Stromal cell of bone marrow (primary cell): ENCODE results near the gene RXRA.

Experiments used
- DNase-seq: peaks from one replicate; pipeline ENCODE4 v3.0.0-alpha.2; 2012; ENCODE audit warnings: low read depth

Gene RXRA

DNA sequence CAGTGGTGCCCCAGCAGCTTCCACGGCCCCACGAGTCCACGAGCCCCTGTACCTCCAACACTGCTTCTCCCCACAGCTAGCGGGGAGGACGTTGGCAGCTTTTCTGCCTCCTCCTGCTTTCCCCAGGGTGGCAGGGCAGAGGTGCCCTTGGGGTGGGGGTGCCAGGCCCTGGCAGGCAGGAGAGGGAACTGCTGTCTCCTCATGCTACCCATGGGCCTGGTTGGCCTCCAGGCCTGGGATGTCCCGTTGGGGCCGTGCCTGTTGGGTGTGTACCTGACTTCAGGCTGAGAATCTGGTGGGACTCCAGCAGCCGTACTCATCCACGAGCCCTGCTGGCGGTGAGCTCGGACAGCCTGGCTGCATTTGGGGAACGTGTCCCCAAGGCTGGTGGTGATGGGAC lies 27.3 kb downstream of the RXRA start:
- no peak for DNase-seq

DNA sequence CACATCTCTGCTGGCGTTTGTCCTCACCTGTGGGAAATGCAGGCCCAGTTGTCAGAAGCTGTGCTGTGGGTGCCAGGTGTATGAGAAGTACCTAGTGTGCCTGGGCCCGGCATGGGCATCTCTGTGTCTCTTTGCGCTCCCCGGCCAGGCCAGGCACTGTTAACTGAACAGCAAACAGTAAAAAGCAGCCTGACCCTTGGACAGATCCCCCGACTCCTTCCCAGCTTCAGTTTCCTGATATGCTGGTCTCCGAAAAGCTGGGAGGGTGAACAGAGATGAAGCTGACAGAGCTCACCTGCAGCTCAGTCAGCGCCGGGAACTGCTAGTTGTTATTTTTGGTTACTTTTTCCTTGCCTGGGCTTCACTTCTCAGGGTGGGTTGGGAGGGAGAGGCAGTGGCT lies 28.9 kb downstream of the RXRA start:
- no peak for DNase-seq

DNA sequence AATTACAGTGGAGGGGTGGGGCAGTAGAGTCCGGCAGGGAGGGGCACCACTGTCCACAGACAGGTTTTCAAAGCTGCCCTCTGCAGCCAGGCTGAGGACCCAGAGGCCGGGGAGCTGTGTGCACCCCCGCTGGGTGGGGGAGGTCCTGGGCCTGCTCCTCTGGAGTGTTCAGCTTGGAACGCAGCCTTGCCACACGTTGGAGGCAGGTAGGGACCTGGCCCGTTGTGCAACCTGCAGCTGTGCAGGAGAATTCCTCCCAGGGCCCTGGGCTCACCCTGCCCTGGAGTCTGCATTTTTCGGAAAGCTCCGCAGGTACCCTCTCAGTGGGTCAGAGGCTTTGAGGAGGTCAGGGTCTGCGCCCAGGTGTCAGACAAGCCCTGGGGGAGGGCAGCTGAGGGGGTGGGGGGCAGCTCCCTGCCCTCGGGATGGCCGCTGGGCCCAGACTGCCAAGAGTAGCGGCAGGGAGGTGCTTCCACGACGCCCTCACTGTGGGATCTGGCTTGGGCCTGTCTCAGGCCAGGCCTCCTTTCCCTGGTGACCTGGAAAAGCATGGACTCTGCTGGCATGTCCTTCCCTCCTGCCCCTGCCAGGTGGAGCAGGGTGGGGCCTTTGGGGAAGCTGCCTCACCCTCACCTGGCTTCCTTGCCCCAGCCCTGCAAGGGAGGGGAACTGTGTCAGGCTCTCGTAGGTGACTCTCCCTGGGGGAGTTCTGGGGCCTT lies 29.5 kb downstream of the RXRA start:
- DNase-seq = no peak

- DNase-seq = no peak
Measured at GRCh38 chr9:134356496-134357470, 30.5 kb downstream of the RXRA start.

DNA sequence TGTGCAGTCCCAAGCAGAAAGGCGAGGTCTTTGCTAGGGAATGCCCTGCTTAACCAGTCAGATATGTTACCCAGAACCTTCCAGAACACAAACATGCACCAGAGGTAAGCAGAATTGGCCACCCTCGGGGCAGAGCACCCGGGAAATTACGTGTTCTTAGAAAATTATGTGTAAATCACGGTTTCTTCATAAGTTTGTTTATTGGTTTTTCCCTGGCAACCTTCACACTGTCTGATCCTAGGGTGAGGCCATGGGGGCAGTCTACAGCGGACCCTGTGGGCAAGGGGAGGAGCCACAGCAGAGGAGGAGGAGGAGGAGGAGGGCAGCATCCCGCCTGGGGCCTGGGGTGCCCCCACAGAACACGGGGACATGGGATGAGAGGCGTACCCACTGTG lies 31.4 kb downstream of the RXRA start:
- DNase-seq = no peak

GRCh38 chr9:134358026-134358661 lies 31.9 kb downstream of the RXRA start:
- DNase-seq = no peak

GRCh38 chr9:134358662-134359319 lies 32.5 kb downstream of the RXRA start:
- DNase-seq = no peak

GRCh38 chr9:134359493-134360179 lies 33.4 kb downstream of the RXRA start:
- DNase-seq = no peak

DNA sequence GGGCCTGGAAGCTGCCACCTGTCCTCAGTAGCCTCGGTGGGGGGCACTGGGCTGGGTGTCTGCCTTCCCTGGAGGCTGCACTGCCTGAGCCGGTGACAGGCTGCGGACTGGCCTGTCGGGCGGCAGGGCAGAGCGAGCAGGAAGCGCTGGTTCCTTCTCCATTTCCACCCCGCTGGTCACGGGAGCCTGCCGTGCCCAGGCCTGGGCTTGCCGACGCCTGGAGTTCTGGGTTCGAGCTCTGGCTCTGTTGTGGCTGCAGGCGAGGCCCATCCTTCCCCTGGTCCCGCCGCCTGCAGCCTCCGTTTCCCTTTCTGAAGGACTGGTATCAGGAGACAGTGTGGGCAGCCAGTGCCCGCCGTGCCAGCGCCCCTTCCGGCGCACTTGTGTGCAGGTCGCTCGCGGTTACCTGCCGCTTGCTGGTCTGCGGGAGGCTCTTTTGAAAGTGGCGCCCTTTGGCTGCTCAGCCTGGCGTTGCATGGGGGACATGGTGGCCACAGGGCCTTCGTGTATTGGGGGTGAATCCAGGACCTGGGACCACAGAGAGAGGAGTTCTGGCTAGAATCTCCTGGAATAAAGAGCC lies 34.0 kb downstream of the RXRA start:
- no peak for DNase-seq

- no peak for DNase-seq
Measured at GRCh38 chr9:134360897-134361296, 34.6 kb downstream of the RXRA start.

DNA sequence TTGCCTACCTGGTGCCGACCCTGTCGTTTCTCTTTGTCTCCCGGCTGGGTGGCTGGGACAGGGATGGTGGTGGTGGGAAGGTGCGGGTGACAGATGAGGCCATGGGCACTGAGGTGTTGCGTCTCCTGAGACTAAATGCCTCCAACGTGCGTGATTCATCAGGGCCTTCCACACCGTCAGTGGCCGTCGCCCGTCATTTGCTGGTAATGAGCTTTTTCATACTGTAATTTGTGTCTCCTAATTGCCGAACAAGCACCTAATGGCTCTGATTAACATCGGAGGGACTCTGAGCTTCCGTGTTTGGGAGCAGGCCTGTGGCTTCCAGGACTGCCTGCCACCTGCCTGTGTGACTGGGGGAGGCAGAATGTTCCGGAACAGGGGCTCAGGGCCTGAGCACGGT lies 35.2 kb downstream of the RXRA start:
- DNase-seq = no peak

DNA sequence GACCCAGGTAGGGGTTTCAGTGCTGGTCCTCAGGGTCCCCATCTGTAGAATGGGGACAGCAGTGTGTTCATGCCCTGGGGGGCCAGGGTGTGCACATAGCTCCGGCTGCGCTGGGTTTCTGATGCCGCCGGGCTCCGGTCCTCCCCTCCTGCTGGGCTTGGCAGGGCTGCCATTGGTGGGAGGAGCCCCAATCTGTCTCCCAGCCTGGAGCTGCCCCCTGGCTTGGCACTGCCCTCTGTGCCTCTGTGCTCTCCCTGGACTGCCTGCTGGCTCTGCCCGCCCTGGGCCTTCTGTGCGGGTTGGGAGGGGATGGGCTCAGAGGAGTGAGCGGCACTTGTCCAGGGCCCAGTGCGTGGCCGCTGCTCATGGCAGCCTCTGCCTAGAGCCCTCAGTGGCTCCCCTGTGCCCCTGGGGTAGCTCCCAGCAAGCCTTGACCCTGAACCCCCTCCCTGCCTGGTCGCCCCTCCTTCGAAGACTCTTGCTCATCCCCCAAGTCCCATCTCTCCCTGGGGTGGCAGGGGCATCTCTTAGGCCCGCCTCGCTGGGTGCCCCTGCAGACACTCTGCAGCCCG lies 35.7 kb downstream of the RXRA start:
- DNase-seq = no peak

- DNase-seq = no peak
Measured at GRCh38 chr9:134363450-134363849, 37.2 kb downstream of the RXRA start.

GRCh38 chr9:134364391-134365114 lies 38.3 kb downstream of the RXRA start:
- DNase-seq = no peak

- DNase-seq = no peak
Measured at GRCh38 chr9:134365115-134365596, 38.9 kb downstream of the RXRA start.

- no peak for DNase-seq
Measured at GRCh38 chr9:134365791-134366222, 39.6 kb downstream of the RXRA start.

GRCh38 chr9:134366223-134367031 lies 40.2 kb downstream of the RXRA start:
- DNase-seq = peak; percentile 81

GRCh38 chr9:134367061-134367460 lies 40.8 kb downstream of the RXRA start:
- DNase-seq = no peak
